H9 (cell line): ENCODE results near the gene KL. TPM values are rescaled to one million over a fixed set of nuclear protein-coding genes. Genes with fewer than 3 reads are reported as not detected.

Experiments
- DNase-seq: peaks from one replicate; pipeline ENCODE4 v3.0.0-alpha.2; 2017
- H2AFZ ChIP-seq: one replicate; pipeline ENCODE4 v1.6.1; 2013; ENCODE audit warnings: mild to moderate bottlenecking, low read length, control low read depth, moderate library complexity
- H2AK5ac ChIP-seq: 2 replicates; pipeline ENCODE4 v1.6.1; 2013; ENCODE audit warnings: low read length, control low read depth, mixed read lengths; ENCODE audit not compliant: insufficient read length
- H2BK120ac ChIP-seq: one replicate; pipeline ENCODE4 v1.6.1; 2013; ENCODE audit warnings: low read depth, mild to moderate bottlenecking, low read length, control low read depth, inconsistent platforms; ENCODE audit not compliant: poor library complexity, severe bottlenecking
- H2BK12ac ChIP-seq: 2 replicates; pipeline ENCODE4 v1.6.1; 2013; ENCODE audit warnings: low read length, control low read depth, mixed read lengths, low read depth; ENCODE audit not compliant: insufficient read length
- H2BK15ac ChIP-seq: 2 replicates; pipeline ENCODE4 v1.6.1; 2013; ENCODE audit warnings: low read depth, low read length, control low read depth
- H2BK20ac ChIP-seq: one replicate; pipeline ENCODE4 v1.6.1; 2013; ENCODE audit warnings: low read depth, mild to moderate bottlenecking, low read length, control low read depth, inconsistent platforms; ENCODE audit not compliant: poor library complexity, severe bottlenecking
- H2BK5ac ChIP-seq: 2 replicates; pipeline ENCODE4 v1.6.1; 2013; ENCODE audit warnings: low read length, control low read depth, mixed read lengths; ENCODE audit not compliant: insufficient read length
- H3K14ac ChIP-seq: 2 replicates; pipeline ENCODE4 v1.6.1; 2013; ENCODE audit warnings: low read length, control low read depth; ENCODE audit not compliant: insufficient read depth
- H3K18ac ChIP-seq: 2 replicates; pipeline ENCODE4 v1.6.1; 2013; ENCODE audit warnings: low read depth, mild to moderate bottlenecking, mixed read lengths, low read length, control low read depth; ENCODE audit not compliant: insufficient read length
- H3K23ac ChIP-seq: 2 replicates; pipeline ENCODE4 v1.6.1; 2013; ENCODE audit warnings: low read length, control low read depth, mixed read lengths, low read depth; ENCODE audit not compliant: insufficient read length
- H3K23me2 ChIP-seq: 2 replicates; pipeline ENCODE4 v1.6.1; 2013; ENCODE audit warnings: low read depth, mild to moderate bottlenecking, mixed read lengths, low read length, control low read depth; ENCODE audit not compliant: insufficient read length, poor library complexity, severe bottlenecking
- H3K27ac ChIP-seq: 2 replicates; pipeline ENCODE4 v1.5.1; 2013; ENCODE audit warnings: low read length, control low read depth, mixed read lengths, low read depth; ENCODE audit not compliant: insufficient read length
- H3K27me3 ChIP-seq: 2 replicates; pipeline ENCODE4 v1.6.1; 2013; ENCODE audit warnings: low read length, control low read depth, inconsistent platforms; ENCODE audit not compliant: insufficient read depth
- H3K4ac ChIP-seq: 2 replicates; pipeline ENCODE4 v1.6.1; 2013; ENCODE audit warnings: low read depth, mild to moderate bottlenecking, control low read depth, inconsistent platforms, low read length, moderate library complexity
- H3K4me1 ChIP-seq: 2 replicates; pipeline ENCODE4 v1.6.1; 2013; ENCODE audit warnings: low read length, control low read depth, inconsistent platforms; ENCODE audit not compliant: insufficient read depth
- H3K4me2 ChIP-seq: 2 replicates; pipeline ENCODE4 v1.6.1; 2013; ENCODE audit warnings: low read length, control low read depth, mixed read lengths; ENCODE audit not compliant: insufficient read length, insufficient read depth
- H3K56ac ChIP-seq: 2 replicates; pipeline ENCODE4 v1.6.1; 2013; ENCODE audit warnings: low read depth, mild to moderate bottlenecking, mixed read lengths, low read length, control low read depth; ENCODE audit not compliant: insufficient read length
- H3K79me1 ChIP-seq: 2 replicates; pipeline ENCODE4 v1.6.1; 2013; ENCODE audit warnings: low read depth, mild to moderate bottlenecking, moderate library complexity, low read length, control low read depth, inconsistent platforms; ENCODE audit not compliant: insufficient read depth, poor library complexity, severe bottlenecking
- H3K79me2 ChIP-seq: 2 replicates; pipeline ENCODE4 v1.6.1; 2013; ENCODE audit warnings: low read length, control low read depth, inconsistent platforms; ENCODE audit not compliant: insufficient read depth
- H3K9ac ChIP-seq: 2 replicates; pipeline ENCODE4 v1.6.1; 2013; ENCODE audit warnings: low read length, control low read depth, mixed read lengths; ENCODE audit not compliant: insufficient read length; ENCODE audit errors: extremely low read depth
- H3K9me3 ChIP-seq: one replicate; pipeline ENCODE4 v1.6.1; 2013; ENCODE audit warnings: low read depth, low read length, inconsistent platforms; ENCODE audit not compliant: control insufficient read depth
- H3T11ph ChIP-seq: one replicate; pipeline ENCODE4 v1.6.1; 2013; ENCODE audit warnings: mild to moderate bottlenecking, low read length, control low read depth, inconsistent platforms
- H4K20me1 ChIP-seq: one replicate; pipeline ENCODE4 v1.6.1; 2013; ENCODE audit not compliant: control insufficient read depth, insufficient read length, insufficient read depth
- H4K5ac ChIP-seq: 2 replicates; pipeline ENCODE4 v1.6.1; 2013; ENCODE audit warnings: low read depth, mild to moderate bottlenecking, mixed read lengths, low read length, control low read depth; ENCODE audit not compliant: insufficient read length
- H4K8ac ChIP-seq: replicated peaks from 2 replicates; pipeline ENCODE4 v1.6.1; 2013; ENCODE audit warnings: low read length, control low read depth, mixed read lengths, low read depth; ENCODE audit not compliant: insufficient read length
- H4K91ac ChIP-seq: 2 replicates; pipeline ENCODE4 v1.6.1; 2013; ENCODE audit warnings: low read depth, mild to moderate bottlenecking, moderate library complexity, mixed read lengths, low read length, control low read depth; ENCODE audit not compliant: insufficient read length
- H3K27ac Mint-ChIP-seq, 3 experiments: 2 replicates in 2 of 3; 3 replicates in 1 of 3; pipeline ENCODE4 v1.8.0; 2020 to 2021; ENCODE audit warnings: mixed read lengths in 3 of 3, mild to moderate bottlenecking in 1 of 3, moderate library complexity in 1 of 3
- H3K27me3 Mint-ChIP-seq: 2 replicates; pipeline ENCODE4 v1.8.0; 2021; ENCODE audit warnings: low read depth, mild to moderate bottlenecking, moderate library complexity, mixed read lengths
- H3K36me3 Mint-ChIP-seq, 3 experiments: 2 replicates in 2 of 3; 3 replicates in 1 of 3; pipeline ENCODE4 v1.8.0; 2020 to 2021; ENCODE audit warnings: low read depth in 3 of 3, mixed read lengths in 3 of 3; ENCODE audit not compliant: insufficient read depth in 1 of 3
- H3K4me1 Mint-ChIP-seq, 2 experiments: 2 replicates each; pipeline ENCODE4 v1.8.0; 2020; ENCODE audit warnings: mixed read lengths in 2 of 2
- H3K4me3 Mint-ChIP-seq, 2 experiments: 2 replicates in 1 of 2; 3 replicates in 1 of 2; pipeline ENCODE4 v1.8.0; 2020 to 2021; ENCODE audit warnings: mild to moderate bottlenecking in 2 of 2, mixed read lengths in 2 of 2, moderate library complexity in 1 of 2
- H3K9me3 Mint-ChIP-seq, 2 experiments: 2 replicates in 1 of 2; 3 replicates in 1 of 2; pipeline ENCODE4 v1.8.0; 2020; ENCODE audit warnings: mild to moderate bottlenecking in 2 of 2, mixed read lengths in 2 of 2, moderate library complexity in 1 of 2
- CTCF ChIP-seq: fragments of 200-600 bp; sonication (generic); conservative IDR thresholded peaks from 3 replicates; pipeline ENCODE4 v1.8.0; 2021; ENCODE audit warnings: antibody characterized with exemption, mild to moderate bottlenecking
- WGBS: extraction: QIAGEN DNeasy Blood & Tissue Kit; methylation state at CpG from one replicate; pipeline ENCODE4 v1.1.7; 2013; ENCODE audit warnings: missing lambda C conversion rate, low lambda C conversion rate, mixed read lengths; ENCODE audit not compliant: insufficient read length; ENCODE audit errors: extremely low coverage; 5-methylcytosine and 5-hydroxymethylcytosine counted together
- total RNA-seq: library from RNA; stranded (reverse); gene quantifications from 2 replicates; pipeline ENCODE4 v1.2.1, GENCODE V29; 2021

The KL gene
- total RNA-seq, 1 experiment from 2014 or later = not detected

- Histone ChIP-seq H3K4ac (no peak overlapping the region), H3K18ac (no peak overlapping the region), H3K4me2 (no peak overlapping the region), H2BK20ac (no peak overlapping the region), H2BK5ac (no peak overlapping the region), H3K14ac (no peak overlapping the region), H3K27me3 (no peaks in the 10 kb centered on the region), H3K9ac (no peak overlapping the region), H3K9me3 (no peaks in the 10 kb centered on the region), H3K23me2 (no peaks in the 10 kb centered on the region), H4K20me1 (no peaks in the 10 kb centered on the region), H2AK5ac (no peak overlapping the region), H3K4me1 (no peaks in the 10 kb centered on the region), H3K79me2 (no peaks in the 10 kb centered on the region), H3K56ac (no peak overlapping the region), H4K5ac (no peak overlapping the region), H3K27ac (no peak overlapping the region), H3K23ac (no peak overlapping the region), H3T11ph (no peak overlapping the region), H2BK120ac (no peak overlapping the region), H2BK12ac (no peak overlapping the region), H2AFZ (no peak overlapping the region), H3K79me1 (no peaks in the 10 kb centered on the region), H4K8ac (no peak overlapping the region), H2BK15ac (no peak overlapping the region), H4K91ac (no peak overlapping the region)
- H3K4me1 Mint-ChIP-seq = no peaks in the 10 kb centered on the region
- no peak for TF ChIP-seq CTCF
- DNase-seq = no peak
- no peaks in the 10 kb centered on the region for H3K27me3 Mint-ChIP-seq
- H3K36me3 Mint-ChIP-seq = no peaks in the 10 kb centered on the region
- WGBS = no CpG with 5 or more reads among the region's 4 CpGs
- H3K27ac Mint-ChIP-seq = no peak overlapping the region
- no peak overlapping the region for H3K4me3 Mint-ChIP-seq
- no peaks in the 10 kb centered on the region for H3K9me3 Mint-ChIP-seq
These were observed 29.8 kb downstream of the KL start for GRCh38 chr13:33045851-33046592.
